A549 (cell line): ENCODE data around the gene CMTM7. TPM values are rescaled to one million over a fixed set of nuclear protein-coding genes. Genes with fewer than 3 reads are reported as not detected.
A peak's percentile ranks its signal among the peaks of the same experiment; 100 is the strongest.
"Not testable (repeated sequence)": the region's sequence is repeated elsewhere in the genome, so short reads cannot be mapped to it uniquely, and the experiment has no call there.

ENCODE experiments used
- ATAC-seq, 2 experiments: fragments of 200-7000 bp in 1 of 2; fragments of >200 bp in 1 of 2; cut with Nextera tagmentation in 1 of 2; cut with Tn5 transposase in 1 of 2; 3 replicates each; pipeline versions ENCODE4 v1.8.0 to v1.9.1; 2018 to 2020; ENCODE audit warnings: mild to moderate bottlenecking in 1 of 2, moderate library complexity in 1 of 2
- CTCF ChIA-PET: fragments of 300-600 bp; sonication (Branson Sonifier 250); formaldehyde crosslinking; extraction: SDS; loops from one replicate; lab custom pipeline; 2021; ENCODE audit warnings: antibody characterized with exemption, inconsistent platforms; lab: Yijun Ruan, JAX
- POLR2A ChIA-PET: fragments of 350-600 bp; formaldehyde crosslinking; extraction: SDS; loops from one replicate; lab custom pipeline; 2021; ENCODE audit warnings: antibody characterized with exemption, inconsistent platforms; lab: Yijun Ruan, JAX
- DNase-seq, 2 experiments: peaks; one replicate each; pipeline versions ENCODE4 v3.0.0 to v3.0.0-alpha.2; 2011 to 2016; ENCODE audit warnings: low read depth in 1 of 2, low spot score in 1 of 2
- FAIRE-seq: peaks from 2 replicates; lab custom pipeline; 2011; peaks lifted over from hg19 to GRCh38; lab: Jason Lieb, UNC
- H3K27ac ChIP-seq, 2 experiments: fragments of >200 bp; sonication (Bioruptor Twin); formaldehyde crosslinking; 3 replicates each; pipeline ENCODE4 v1.5.1; 2016 to 2017
- H3K4me1 ChIP-seq: fragments of >200 bp; sonication (Bioruptor Twin); formaldehyde crosslinking; 3 replicates; pipeline ENCODE4 v1.6.1; 2016
- H3K4me2 ChIP-seq: fragments of >200 bp; sonication (Bioruptor Twin); formaldehyde crosslinking; 3 replicates; pipeline ENCODE4 v1.6.1; 2016
- H3K4me3 ChIP-seq: fragments of >200 bp; sonication (Bioruptor Twin); formaldehyde crosslinking; 3 replicates; pipeline ENCODE4 v1.5.1; 2016
- H3K9me3 ChIP-seq: fragments of >200 bp; sonication (Bioruptor Twin); formaldehyde crosslinking; 3 replicates; pipeline ENCODE4 v1.6.1; 2016
- CEBPB ChIP-seq, 2 experiments: fragments of >200 bp in 1 of 2; sonication (Bioruptor Twin) in 1 of 2; formaldehyde crosslinking in 1 of 2; IDR thresholded peaks; 2 replicates each; pipeline ENCODE4 v1.6.1; 2012 to 2016
- GATA3 ChIP-seq: IDR thresholded peaks from 2 replicates; pipeline ENCODE4 v1.6.1; 2012; ENCODE audit warnings: borderline replicate concordance
- HOXB5 ChIP-seq: fragments of 250-450 bp; sonication (Bioruptor Pico); IDR thresholded peaks from 2 replicates; pipeline ENCODE4 v1.5.0; 2020; ENCODE audit warnings: mild to moderate bottlenecking, moderate library complexity
- TFCP2L1 ChIP-seq: fragments of 250-450 bp; sonication (Bioruptor Pico); IDR thresholded peaks from 2 replicates; pipeline ENCODE4 v1.5.0; 2021; ENCODE audit warnings: mild to moderate bottlenecking
- TP53 ChIP-seq: fragments of 250-450 bp; sonication (Bioruptor Pico); IDR thresholded peaks from 2 replicates; pipeline ENCODE4 v1.5.0; 2021; ENCODE audit warnings: mild to moderate bottlenecking, moderate library complexity
- WGBS: methylation state at CpG from one replicate; pipeline ENCODE4 v1.1.6; 2017; ENCODE audit errors: missing lambda C conversion rate; 5-methylcytosine and 5-hydroxymethylcytosine counted together
- polyA plus RNA-seq, 4 experiments: library from polyadenylated mRNA; depleted of rRNA in 3 of 4; stranded (reverse); fragments of >200 nt; fragmentation: RNase III in 1 of 4; extraction: RNeasy Plus Mini Kit Qiagen cat#74134 plus additional on column Dnase treatment in 1 of 4; gene quantifications; 2 replicates in 3 of 4; 3 replicates in 1 of 4; pipeline ENCODE4 v1.2.3, GENCODE V29; 2011 to 2017
- TF ChIP-seq, protein P1 (sequence below): fragments of 250-450 bp; sonication (Bioruptor Pico); IDR thresholded peaks from 2 replicates; pipeline ENCODE4 v1.5.0; 2021; ENCODE audit warnings: mild to moderate bottlenecking, moderate library complexity, borderline replicate concordance
- TF ChIP-seq, protein P2 (sequence below): fragments of >200 bp; sonication (Bioruptor Twin); formaldehyde crosslinking; IDR thresholded peaks from 3 replicates; pipeline ENCODE4 v1.6.1; 2016
- TF ChIP-seq, protein P3 (sequence below): fragments of >200 bp; sonication (Bioruptor Twin); formaldehyde crosslinking; IDR thresholded peaks from 3 replicates; pipeline ENCODE4 v1.5.1; 2016
- TF ChIP-seq, protein P4 (sequence below): fragments of 150-350 bp; IDR thresholded peaks from 2 replicates; pipeline ENCODE4 v1.6.1; 2014; ENCODE audit warnings: low read depth, mild to moderate bottlenecking, low read length
- TF ChIP-seq, protein P5 (sequence below): IDR thresholded peaks from 2 replicates; pipeline ENCODE4 v1.6.1; 2012
- TF ChIP-seq, protein P6 (sequence below): fragments of 250-450 bp; sonication (Bioruptor Pico); IDR thresholded peaks from 2 replicates; pipeline ENCODE4 v1.5.0; 2020; ENCODE audit warnings: low read depth, mild to moderate bottlenecking, moderate library complexity

CMTM7 gene
- polyA plus RNA-seq, 2 of the 4 experiments (the other 2 are of a cell fraction), result 14.2 to 18.7 TPM

DNA sequence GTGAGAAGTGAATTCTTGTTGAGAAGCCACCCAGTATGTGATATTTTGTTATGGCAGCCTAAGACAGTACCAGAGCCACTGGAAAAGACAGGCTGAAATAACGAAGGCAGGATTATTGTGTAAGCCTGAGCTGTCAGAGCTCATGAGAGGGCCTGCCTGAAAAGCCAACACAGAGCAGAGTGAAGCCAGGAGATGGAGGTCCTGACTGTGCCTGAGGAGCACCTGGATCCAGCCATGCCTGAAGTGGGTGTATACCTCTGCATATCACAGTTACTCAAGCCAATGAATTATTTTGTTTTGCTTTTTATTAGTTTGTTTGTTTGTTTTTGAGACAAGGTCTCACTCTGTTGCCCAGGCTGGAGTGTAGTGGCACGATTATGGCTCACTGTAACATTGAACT is 4.1 kb upstream of the CMTM7 start:
- CTCF ChIA-PET, result interaction anchor here (1.1 to 4.6 kb wide), 3 partner anchors 11 to 81 kb away, joined by 3 to 32 read pairs (median 8); no protein-coding TSS in a partner anchor
- FAIRE-seq, result no peak
- POLR2A ChIA-PET, result no interaction called here

DNA sequence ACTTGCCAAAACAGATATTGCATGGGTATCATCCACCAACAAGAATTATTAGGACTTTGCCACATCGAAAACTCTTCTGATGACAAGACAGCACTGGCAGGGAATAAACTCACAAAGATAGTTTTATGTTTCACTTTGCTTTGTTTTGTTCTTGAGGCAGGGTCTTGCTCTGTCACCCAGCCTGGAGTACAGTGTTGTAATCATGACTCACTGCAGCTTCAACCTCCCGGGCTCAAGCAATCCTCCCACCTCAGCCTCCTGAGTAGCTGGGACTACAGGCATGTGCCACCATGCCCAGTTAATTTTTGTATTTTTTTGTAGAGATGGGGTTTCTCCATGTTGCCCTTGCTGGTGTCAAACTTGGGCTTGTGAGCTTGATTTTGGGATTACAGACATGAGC is 2.1 kb upstream of the CMTM7 start:
- H3K4me1 ChIP-seq, H3K4me3 ChIP-seq, H3K9me3 ChIP-seq, POLR2A ChIA-PET, ATAC-seq, DNase-seq, FAIRE-seq, H3K4me2 ChIP-seq, H3K27ac ChIP-seq: not testable (repeated sequence)
- CTCF ChIA-PET, result interaction anchor here (1.1 to 2.5 kb wide), 3 partner anchors 11 to 78 kb away, joined by 7 to 21 read pairs (median 10); no protein-coding TSS in a partner anchor
- WGBS, result 78% methylated on average over 2 of the region's 2 CpGs

More for the DNA sequence above, 4.1 kb upstream of the CMTM7 start:
- DNase-seq, result no peak
- no peak overlapping the region for H3K27ac ChIP-seq
- WGBS, result 48% methylated on average over 2 of the region's 2 CpGs
- no peaks in the 10 kb centered on the region for H3K4me1 ChIP-seq
- no peaks in the 10 kb centered on the region for H3K9me3 ChIP-seq
- H3K4me3 ChIP-seq, result no peak overlapping the region
- TF ChIP-seq HOXB5 (CRISPR knock-in tag), result no peak
- TF ChIP-seq CEBPB (IDR thresholded peaks at IDR 0.05), result no peak
- TF ChIP-seq, protein P1, sequence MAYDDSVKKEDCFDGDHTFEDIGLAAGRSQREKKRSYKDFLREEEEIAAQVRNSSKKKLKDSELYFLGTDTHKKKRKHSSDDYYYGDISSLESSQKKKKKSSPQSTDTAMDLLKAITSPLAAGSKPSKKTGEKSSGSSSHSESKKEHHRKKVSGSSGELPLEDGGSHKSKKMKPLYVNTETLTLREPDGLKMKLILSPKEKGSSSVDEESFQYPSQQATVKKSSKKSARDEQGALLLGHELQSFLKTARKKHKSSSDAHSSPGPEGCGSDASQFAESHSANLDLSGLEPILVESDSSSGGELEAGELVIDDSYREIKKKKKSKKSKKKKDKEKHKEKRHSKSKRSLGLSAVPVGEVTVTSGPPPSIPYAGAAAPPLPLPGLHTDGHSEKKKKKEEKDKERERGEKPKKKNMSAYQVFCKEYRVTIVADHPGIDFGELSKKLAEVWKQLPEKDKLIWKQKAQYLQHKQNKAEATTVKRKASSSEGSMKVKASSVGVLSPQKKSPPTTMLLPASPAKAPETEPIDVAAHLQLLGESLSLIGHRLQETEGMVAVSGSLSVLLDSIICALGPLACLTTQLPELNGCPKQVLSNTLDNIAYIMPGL (CRISPR knock-in tag), result no peak
- TF ChIP-seq GATA3, result no peak
- TF ChIP-seq, protein P2, sequence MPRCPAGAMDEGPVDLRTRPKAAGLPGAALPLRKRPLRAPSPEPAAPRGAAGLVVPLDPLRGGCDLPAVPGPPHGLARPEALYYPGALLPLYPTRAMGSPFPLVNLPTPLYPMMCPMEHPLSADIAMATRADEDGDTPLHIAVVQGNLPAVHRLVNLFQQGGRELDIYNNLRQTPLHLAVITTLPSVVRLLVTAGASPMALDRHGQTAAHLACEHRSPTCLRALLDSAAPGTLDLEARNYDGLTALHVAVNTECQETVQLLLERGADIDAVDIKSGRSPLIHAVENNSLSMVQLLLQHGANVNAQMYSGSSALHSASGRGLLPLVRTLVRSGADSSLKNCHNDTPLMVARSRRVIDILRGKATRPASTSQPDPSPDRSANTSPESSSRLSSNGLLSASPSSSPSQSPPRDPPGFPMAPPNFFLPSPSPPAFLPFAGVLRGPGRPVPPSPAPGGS, result no peak
- TF ChIP-seq, protein P3, sequence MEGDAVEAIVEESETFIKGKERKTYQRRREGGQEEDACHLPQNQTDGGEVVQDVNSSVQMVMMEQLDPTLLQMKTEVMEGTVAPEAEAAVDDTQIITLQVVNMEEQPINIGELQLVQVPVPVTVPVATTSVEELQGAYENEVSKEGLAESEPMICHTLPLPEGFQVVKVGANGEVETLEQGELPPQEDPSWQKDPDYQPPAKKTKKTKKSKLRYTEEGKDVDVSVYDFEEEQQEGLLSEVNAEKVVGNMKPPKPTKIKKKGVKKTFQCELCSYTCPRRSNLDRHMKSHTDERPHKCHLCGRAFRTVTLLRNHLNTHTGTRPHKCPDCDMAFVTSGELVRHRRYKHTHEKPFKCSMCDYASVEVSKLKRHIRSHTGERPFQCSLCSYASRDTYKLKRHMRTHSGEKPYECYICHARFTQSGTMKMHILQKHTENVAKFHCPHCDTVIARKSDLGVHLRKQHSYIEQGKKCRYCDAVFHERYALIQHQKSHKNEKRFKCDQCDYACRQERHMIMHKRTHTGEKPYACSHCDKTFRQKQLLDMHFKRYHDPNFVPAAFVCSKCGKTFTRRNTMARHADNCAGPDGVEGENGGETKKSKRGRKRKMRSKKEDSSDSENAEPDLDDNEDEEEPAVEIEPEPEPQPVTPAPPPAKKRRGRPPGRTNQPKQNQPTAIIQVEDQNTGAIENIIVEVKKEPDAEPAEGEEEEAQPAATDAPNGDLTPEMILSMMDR, result no peak
- TF ChIP-seq TP53 (CRISPR knock-in tag), result no peak
- TF ChIP-seq, protein P4, sequence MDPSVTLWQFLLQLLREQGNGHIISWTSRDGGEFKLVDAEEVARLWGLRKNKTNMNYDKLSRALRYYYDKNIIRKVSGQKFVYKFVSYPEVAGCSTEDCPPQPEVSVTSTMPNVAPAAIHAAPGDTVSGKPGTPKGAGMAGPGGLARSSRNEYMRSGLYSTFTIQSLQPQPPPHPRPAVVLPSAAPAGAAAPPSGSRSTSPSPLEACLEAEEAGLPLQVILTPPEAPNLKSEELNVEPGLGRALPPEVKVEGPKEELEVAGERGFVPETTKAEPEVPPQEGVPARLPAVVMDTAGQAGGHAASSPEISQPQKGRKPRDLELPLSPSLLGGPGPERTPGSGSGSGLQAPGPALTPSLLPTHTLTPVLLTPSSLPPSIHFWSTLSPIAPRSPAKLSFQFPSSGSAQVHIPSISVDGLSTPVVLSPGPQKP, result no peak
- TF ChIP-seq TFCP2L1 (CRISPR knock-in tag), result no peak
- TF ChIP-seq, all 56 proteins: peak for 0
- no peak overlapping the region for H3K4me2 ChIP-seq
- no peak for ATAC-seq

DNA sequence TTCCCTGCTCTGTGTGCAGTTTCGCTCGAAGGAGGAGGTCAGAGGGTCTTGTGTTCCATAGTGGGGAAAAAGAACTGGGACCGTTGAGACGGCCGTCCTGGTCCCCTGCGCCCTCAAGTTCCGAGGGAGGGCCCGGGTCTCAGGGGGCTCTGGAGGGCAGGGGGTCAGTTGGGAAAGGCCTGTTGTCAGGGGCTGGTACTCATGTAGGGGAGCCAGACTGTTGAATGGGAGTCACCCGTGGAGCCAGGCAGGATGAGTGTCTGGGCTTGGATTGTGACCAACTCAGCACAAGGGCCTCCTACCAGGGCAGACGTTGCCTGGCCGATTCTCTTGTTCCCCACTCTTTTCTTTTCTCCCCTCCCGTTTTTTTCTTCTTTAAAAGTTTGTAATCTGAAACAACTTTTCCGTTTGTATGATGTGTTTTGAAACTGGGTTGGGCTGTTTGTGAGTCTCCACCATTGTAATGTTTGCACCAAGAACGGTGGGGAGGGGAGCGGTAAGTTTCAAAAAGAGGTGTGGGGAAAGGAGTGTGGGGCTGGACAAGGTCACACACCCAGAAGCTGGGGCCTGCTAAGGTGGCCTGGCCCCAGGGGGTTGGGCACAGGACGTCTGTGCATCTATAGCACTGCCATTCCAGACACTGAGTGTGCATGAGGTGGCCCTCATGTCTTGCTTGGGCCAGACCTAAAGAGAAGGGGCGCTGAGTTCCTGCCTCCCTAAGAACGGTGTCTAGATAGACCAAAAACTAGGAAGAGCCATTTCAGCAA is 1.1 kb downstream of the CMTM7 start:
- ATAC-seq (peak; percentile 51 to 68; a peak in 5 of 6 replicates), DNase-seq (peak; percentile 14 to 22), FAIRE-seq (no peak)
- peaks cover 5% of the 10 kb centered on the region; the same call in 1 of the 3 replicates for H3K4me1 ChIP-seq
- H3K4me2 ChIP-seq, result peak overlapping the region; percentile 97
- TF ChIP-seq, protein P5, sequence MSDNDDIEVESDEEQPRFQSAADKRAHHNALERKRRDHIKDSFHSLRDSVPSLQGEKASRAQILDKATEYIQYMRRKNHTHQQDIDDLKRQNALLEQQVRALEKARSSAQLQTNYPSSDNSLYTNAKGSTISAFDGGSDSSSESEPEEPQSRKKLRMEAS, result peak; percentile 20; the same call in 1 of the 2 replicates
- TF ChIP-seq, protein P6, sequence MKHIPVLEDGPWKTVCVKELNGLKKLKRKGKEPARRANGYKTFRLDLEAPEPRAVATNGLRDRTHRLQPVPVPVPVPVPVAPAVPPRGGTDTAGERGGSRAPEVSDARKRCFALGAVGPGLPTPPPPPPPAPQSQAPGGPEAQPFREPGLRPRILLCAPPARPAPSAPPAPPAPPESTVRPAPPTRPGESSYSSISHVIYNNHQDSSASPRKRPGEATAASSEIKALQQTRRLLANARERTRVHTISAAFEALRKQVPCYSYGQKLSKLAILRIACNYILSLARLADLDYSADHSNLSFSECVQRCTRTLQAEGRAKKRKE (CRISPR knock-in tag), result no peak
- POLR2A ChIA-PET, result interaction anchor here (1.4 kb wide), 1 partner anchor 77 kb away, joined by 3 read pairs; no protein-coding TSS in a partner anchor
- WGBS, result 36% methylated on average over 18 of the region's 18 CpGs
- H3K4me3 ChIP-seq, result peak overlapping the region; percentile 88
- CTCF ChIA-PET, result no interaction called here
- H3K27ac ChIP-seq, result peak overlapping the region; percentile 87 to 91
- no peaks in the 10 kb centered on the region for H3K9me3 ChIP-seq
